Tibial nerve (tissue), 4 donors: ENCODE data around the gene GPR27. TPM values are rescaled to one million over a fixed set of nuclear protein-coding genes. Genes with fewer than 3 reads are reported as not detected.

Source experiments
- DNase-seq, 2 donors: peaks; one replicate each; pipeline ENCODE4 v3.0.0-alpha.2; 2019; ENCODE audit warnings: low spot score in 2 of 2
- H3K27ac ChIP-seq, 4 donors: fragments of 200-600 bp; sonication (generic) in 3 of 4; one replicate each; pipeline ENCODE4 v1.5.1; 2017 to 2019; ENCODE audit warnings: mild to moderate bottlenecking in 1 of 4
- H3K27me3 ChIP-seq, 2 donors: fragments of 200-600 bp; sonication (generic) in 1 of 2; one replicate each; pipeline versions ENCODE4 v1.5.1 to v1.6.0; 2017 to 2019
- H3K36me3 ChIP-seq, 3 donors: fragments of 200-600 bp; sonication (generic); one replicate each; pipeline ENCODE4 v1.5.1; 2018 to 2019
- H3K4me1 ChIP-seq, 4 donors: fragments of 200-600 bp; sonication (generic) in 3 of 4; one replicate each; pipeline ENCODE4 v1.5.1; 2017 to 2019
- H3K4me3 ChIP-seq, 4 donors: fragments of 200-600 bp; sonication (generic) in 3 of 4; one replicate each; pipeline ENCODE4 v1.5.1; 2017 to 2019; ENCODE audit warnings: mild to moderate bottlenecking in 1 of 4, moderate library complexity in 1 of 4
- H3K9me3 ChIP-seq, 4 donors: fragments of 200-600 bp; sonication (generic) in 3 of 4; one replicate each; pipeline ENCODE4 v1.5.1; 2017 to 2019
- EP300 ChIP-seq, 2 donors: sonication (generic); formaldehyde crosslinking; IDR thresholded peaks; one replicate each; pipeline ENCODE4 v1.6.1; 2017; ENCODE audit warnings: antibody characterized with exemption in 2 of 2, mild to moderate bottlenecking in 1 of 2
- POLR2A ChIP-seq, 2 donors: fragments of 450-650 bp; IDR thresholded peaks; one replicate each; pipeline ENCODE4 v1.6.1; 2017; ENCODE audit warnings: antibody characterized with exemption in 2 of 2, mild to moderate bottlenecking in 2 of 2, moderate library complexity in 2 of 2
- WGBS, 2 donors: methylation state at CpG; one replicate each; pipeline ENCODE4 v1.1.5; 2018; 5-methylcytosine and 5-hydroxymethylcytosine counted together
- total RNA-seq, 4 donors: library from RNA; depleted of rRNA; stranded (reverse); fragments of >200 nt; gene quantifications; one replicate each; pipeline ENCODE4 v1.1.0, GENCODE V29; 2016
- TF ChIP-seq, protein P1 (sequence below), 5 experiments: fragments of 200-600 bp in 3 of 5; fragments of 450-650 bp in 2 of 5; sonication (generic) in 3 of 5; IDR thresholded peaks; one replicate each; pipeline ENCODE4 v1.5.1; 2016 to 2019; ENCODE audit warnings: antibody characterized with exemption in 5 of 5, mild to moderate bottlenecking in 3 of 5, moderate library complexity in 2 of 5

Gene GPR27
- total RNA-seq, 4 donors from 2014 or later, result 2.9 to 6.9 (median 4.0) TPM

DNA sequence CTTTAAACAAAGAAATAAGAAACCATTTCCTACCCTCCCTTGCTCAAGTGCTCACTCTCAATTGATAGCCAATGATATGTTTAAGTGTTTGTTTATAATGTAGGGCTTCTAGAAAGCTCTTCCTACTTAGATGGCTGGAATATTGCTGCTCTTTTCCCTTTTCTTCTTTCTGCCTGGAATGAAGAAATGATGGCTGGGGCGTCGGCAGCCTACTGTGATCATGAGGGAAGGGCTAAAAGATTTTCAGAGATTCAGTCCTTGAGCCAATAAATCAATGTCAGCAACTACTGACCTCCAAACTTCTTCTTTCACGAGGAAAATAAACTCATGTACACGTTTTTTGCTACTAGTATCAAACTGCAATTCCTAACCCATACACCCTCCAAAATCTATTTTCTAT, 2.1 kb upstream of the GPR27 start:
- 91 to 93% methylated on average over 4 of the region's 4 CpGs for WGBS, 2 donors
- H3K4me3 ChIP-seq, result no peak overlapping the region
- no peak overlapping the region for H3K27ac ChIP-seq
- peaks cover 0 to 37% of the 10 kb centered on the region in 2 donors for H3K27me3 ChIP-seq
- no peaks in the 10 kb centered on the region for H3K9me3 ChIP-seq
- TF ChIP-seq POLR2A (IDR thresholded peaks at IDR 0.05), result no peak
- TF ChIP-seq, protein P1, sequence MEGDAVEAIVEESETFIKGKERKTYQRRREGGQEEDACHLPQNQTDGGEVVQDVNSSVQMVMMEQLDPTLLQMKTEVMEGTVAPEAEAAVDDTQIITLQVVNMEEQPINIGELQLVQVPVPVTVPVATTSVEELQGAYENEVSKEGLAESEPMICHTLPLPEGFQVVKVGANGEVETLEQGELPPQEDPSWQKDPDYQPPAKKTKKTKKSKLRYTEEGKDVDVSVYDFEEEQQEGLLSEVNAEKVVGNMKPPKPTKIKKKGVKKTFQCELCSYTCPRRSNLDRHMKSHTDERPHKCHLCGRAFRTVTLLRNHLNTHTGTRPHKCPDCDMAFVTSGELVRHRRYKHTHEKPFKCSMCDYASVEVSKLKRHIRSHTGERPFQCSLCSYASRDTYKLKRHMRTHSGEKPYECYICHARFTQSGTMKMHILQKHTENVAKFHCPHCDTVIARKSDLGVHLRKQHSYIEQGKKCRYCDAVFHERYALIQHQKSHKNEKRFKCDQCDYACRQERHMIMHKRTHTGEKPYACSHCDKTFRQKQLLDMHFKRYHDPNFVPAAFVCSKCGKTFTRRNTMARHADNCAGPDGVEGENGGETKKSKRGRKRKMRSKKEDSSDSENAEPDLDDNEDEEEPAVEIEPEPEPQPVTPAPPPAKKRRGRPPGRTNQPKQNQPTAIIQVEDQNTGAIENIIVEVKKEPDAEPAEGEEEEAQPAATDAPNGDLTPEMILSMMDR (IDR thresholded peaks at IDR 0.05), result no peak
- TF ChIP-seq EP300 (IDR thresholded peaks at IDR 0.05), result no peak
- H3K4me1 ChIP-seq, result peaks cover 0 to 11% (median 0%) of the 10 kb centered on the region in 4 donors
- no peaks in the 10 kb centered on the region for H3K36me3 ChIP-seq
- DNase-seq, result no peak

- DNase-seq, result no peak
- peaks cover 0 to 11% (median 0%) of the 10 kb centered on the region in 4 donors for H3K4me1 ChIP-seq
- TF ChIP-seq, protein P1 (IDR thresholded peaks at IDR 0.05), result no peak
- TF ChIP-seq POLR2A (IDR thresholded peaks at IDR 0.05) (no peak), EP300 (IDR thresholded peaks at IDR 0.05) (no peak)
- peak overlapping the region in 3 of 4 donors; percentile 30 to 61 (median 40) for H3K4me3 ChIP-seq
- H3K9me3 ChIP-seq, result no peaks in the 10 kb centered on the region
- WGBS, 2 donors, result 11 to 48% methylated on average over 15 to 68 of the region's 68 CpGs
- peaks cover 0 to 44% of the 10 kb centered on the region in 2 donors for H3K27me3 ChIP-seq
- no peak overlapping the region for H3K27ac ChIP-seq
- no peaks in the 10 kb centered on the region for H3K36me3 ChIP-seq
These were observed 589 bp upstream of the GPR27 start for GRCh38 chr3:71752831-71753700.

GRCh38 chr3:71754610-71755253, 1.1 kb downstream of the GPR27 start:
- 13 to 14% methylated on average over 34 to 65 of the region's 65 CpGs for WGBS, 2 donors
- Histone ChIP-seq H3K4me3 (peak overlapping the region in 3 of 4 donors; percentile 30 to 61 (median 40)), H3K36me3 (no peaks in the 10 kb centered on the region)

DNA sequence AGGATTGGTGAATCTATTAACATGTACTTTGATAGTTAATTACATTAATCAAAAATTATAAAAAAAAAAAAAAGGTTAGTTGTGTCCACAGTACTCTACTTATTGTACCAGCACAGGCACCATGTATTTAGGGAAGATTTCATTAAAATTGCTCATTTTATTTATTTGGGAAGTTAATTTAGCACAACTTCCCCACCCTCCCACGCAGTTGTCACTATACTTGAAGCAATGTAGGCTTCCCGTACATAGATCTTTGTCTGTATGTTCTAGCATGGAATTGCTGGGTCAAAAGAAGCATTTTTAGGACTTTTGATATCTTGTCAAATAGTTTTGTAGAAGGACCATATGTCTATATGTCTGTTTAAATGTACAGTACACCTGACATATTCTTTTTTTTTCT, 4.4 kb downstream of the GPR27 start:
- H3K4me1 ChIP-seq, result peaks cover 0 to 6% (median 0%) of the 10 kb centered on the region in 4 donors
- H3K36me3 ChIP-seq, result no peaks in the 10 kb centered on the region
- no peak for DNase-seq
- H3K9me3 ChIP-seq, result no peaks in the 10 kb centered on the region
- no peak overlapping the region for H3K27ac ChIP-seq
- 90 to 94% methylated on average over 2 of the region's 2 CpGs for WGBS, 2 donors
- H3K27me3 ChIP-seq, result peaks cover 0 to 43% of the 10 kb centered on the region in 2 donors
- no peak overlapping the region for H3K4me3 ChIP-seq
- TF ChIP-seq POLR2A (IDR thresholded peaks at IDR 0.05) (no peak), EP300 (IDR thresholded peaks at IDR 0.05) (no peak)
- TF ChIP-seq, protein P1 (IDR thresholded peaks at IDR 0.05), result no peak

More at GRCh38 chr3:71754610-71755253, 1.1 kb downstream of the GPR27 start:
- Histone ChIP-seq H3K9me3 (no peaks in the 10 kb centered on the region), H3K4me1 (peaks cover 0 to 11% (median 0%) of the 10 kb centered on the region in 4 donors), H3K27ac (no peak overlapping the region), H3K27me3 (peaks cover 0 to 44% of the 10 kb centered on the region in 2 donors)
- no peak for DNase-seq
- no peak for TF ChIP-seq POLR2A (IDR thresholded peaks at IDR 0.05)
- TF ChIP-seq, protein P1 (IDR thresholded peaks at IDR 0.05), result no peak
- no peak for TF ChIP-seq EP300 (IDR thresholded peaks at IDR 0.05)

GRCh38 chr3:71759401-71759800, 5.7 kb downstream of the GPR27 start:
- Histone ChIP-seq H3K36me3 (no peaks in the 10 kb centered on the region), H3K9me3 (no peaks in the 10 kb centered on the region), H3K4me3 (no peak overlapping the region), H3K27me3 (peaks cover 0 to 41% of the 10 kb centered on the region in 2 donors), H3K27ac (no peak overlapping the region), H3K4me1 (peaks cover 0 to 1% (median 0%) of the 10 kb centered on the region in 4 donors)
- no peak for DNase-seq
- WGBS, 2 donors, result 58 to 71% methylated on average over 5 of the region's 5 CpGs
- TF ChIP-seq POLR2A (IDR thresholded peaks at IDR 0.05), result no peak
- TF ChIP-seq EP300 (IDR thresholded peaks at IDR 0.05), result no peak
- TF ChIP-seq, protein P1 (IDR thresholded peaks at IDR 0.05), result no peak
